H1 (cell line): ENCODE measurements around the gene EGFR. TPM values are rescaled to one million over a fixed set of nuclear protein-coding genes. Genes with fewer than 3 reads are reported as not detected.

Experiments
- ASH2L ChIP-seq: fragments of 200-600, 300-600 bp; sonication (generic); IDR thresholded peaks from one replicate; pipeline ENCODE4 v1.7.1; 2017; ENCODE audit warnings: low read length
- BRCA1 ChIP-seq: IDR thresholded peaks from 2 replicates; pipeline ENCODE4 v1.6.1; 2012; ENCODE audit warnings: low read depth, low read length, improper control_type of control experiment
- EP300 ChIP-seq, 2 experiments: IDR thresholded peaks; 1 replicate in 1 of 2; 2 replicates in 1 of 2; pipeline ENCODE4 v1.6.1; 2011 to 2012; ENCODE audit warnings: low read depth in 2 of 2, low read length in 2 of 2, mild to moderate bottlenecking in 2 of 2, borderline replicate concordance in 1 of 2, inconsistent platforms in 1 of 2, moderate library complexity in 1 of 2
- EZH2 ChIP-seq: fragments of 200-600 bp; sonication (generic); IDR thresholded peaks from 2 replicates; pipeline ENCODE4 v1.7.1; 2012; ENCODE audit warnings: low read depth, mild to moderate bottlenecking, moderate library complexity, low read length, inconsistent platforms; ENCODE audit not compliant: severe bottlenecking
- NANOG ChIP-seq: IDR thresholded peaks from 2 replicates; pipeline ENCODE4 v1.6.1; 2011; ENCODE audit warnings: low read length, low read depth, mild to moderate bottlenecking, inconsistent platforms; ENCODE audit not compliant: insufficient read depth, poor library complexity, severe bottlenecking
- POLR2AphosphoS5 ChIP-seq: IDR thresholded peaks from 2 replicates; pipeline ENCODE4 v1.6.1; 2011; ENCODE audit warnings: low read depth, low read length
- TEAD4 ChIP-seq: IDR thresholded peaks from 2 replicates; pipeline ENCODE4 v1.6.1; 2012; ENCODE audit warnings: low read depth, low read length, inconsistent platforms, mixed read lengths
- polyA plus RNA-seq, 7 experiments: library from polyadenylated mRNA; depleted of rRNA in 3 of 7; stranded (reverse) in 5 of 7; unstranded in 2 of 7; fragments of >200 nt in 5 of 7; fragments of 200-250 nt in 2 of 7; gene quantifications; 1 replicate in 5 of 7; 2 replicates in 1 of 7; 4 replicates in 1 of 7; pipeline versions ENCODE4 v1.2.1 to v1.2.3, GENCODE V29; 2011 to 2013; ENCODE audit warnings: missing spikeins in 2 of 7, mixed read lengths in 2 of 7
- total RNA-seq: library from RNA; stranded (reverse); fragmentation: NEBNext Ultra II Directional; extraction: Animal tissue kit (Norgen Biotek cat#: 25700); gene quantifications from 2 replicates; pipeline ENCODE4 v1.2.1, GENCODE V29; 2021

Gene EGFR
- total and polyA plus RNA-seq, 2 of the 8 experiments (the other 6 are each of a cell fraction or from before 2014, with no cell fraction given) = 1.9 to 5.8 TPM

DNA sequence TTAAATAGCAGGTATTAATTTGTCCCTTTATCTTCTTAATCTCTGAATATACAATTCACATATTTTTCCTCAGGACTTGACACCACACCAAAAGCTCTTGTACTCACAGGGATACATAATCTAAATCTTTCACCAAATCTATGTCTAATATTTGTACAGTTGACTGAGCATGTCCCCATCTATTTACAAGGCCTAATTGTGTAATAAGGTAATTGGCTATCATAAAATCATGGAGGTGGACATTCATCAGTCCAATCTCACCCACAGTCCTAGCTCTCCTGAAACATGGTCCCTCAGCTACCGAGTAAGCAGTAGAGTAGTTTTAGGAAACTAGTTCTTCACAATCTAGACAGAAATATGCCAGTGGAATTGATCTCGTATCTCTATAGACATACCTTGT is 30.3 kb upstream of the EGFR start (continued):
- TF ChIP-seq POLR2AphosphoS5 = no peak
- no peak for TF ChIP-seq EP300 (IDR thresholded peaks at IDR 0.05; ENCODE audit: borderline replicate concordance in 1 of 2, low read depth in 2 of 2, low read length in 2 of 2)
- TF ChIP-seq EZH2 = no peak
- no peak for TF ChIP-seq ASH2L
- TF ChIP-seq NANOG = no peak
- no peak for TF ChIP-seq TEAD4
- no peak for TF ChIP-seq BRCA1
- TF ChIP-seq, all 59 proteins: peak for 0
